SK-N-MC (cell line): ENCODE data around the gene TMTC1.

ENCODE experiments used
- DNase-seq: peaks from one replicate; pipeline ENCODE4 v3.0.0-alpha.2; 2011; ENCODE audit warnings: low read depth, low spot score
- H3K27ac ChIP-seq: fragments of 200-600 bp; sonication (generic); 2 replicates; pipeline ENCODE4 v1.5.1; 2016; ENCODE audit warnings: mixed run types
- H3K36me3 ChIP-seq: fragments of 200-600 bp; sonication (generic); 2 replicates; pipeline ENCODE4 v1.6.1; 2017; ENCODE audit warnings: antibody characterized with exemption, low read length, mixed read lengths; ENCODE audit not compliant: insufficient read depth
- H3K4me3 ChIP-seq: fragments of 200-600 bp; sonication (generic); 2 replicates; pipeline ENCODE4 v1.5.1; 2016
- H3K9ac ChIP-seq: fragments of 200-600 bp; sonication (generic); 2 replicates; pipeline ENCODE4 v1.8.0; 2017; ENCODE audit warnings: mixed run types, mixed read lengths; ENCODE audit not compliant: insufficient read length
- H3K9me3 ChIP-seq: fragments of 200-600 bp; sonication (generic); 2 replicates; pipeline ENCODE4 v1.6.1; 2017; ENCODE audit warnings: low read depth, mild to moderate bottlenecking, antibody characterized with exemption, low read length, moderate library complexity, mixed read lengths
- EZH2 ChIP-seq: fragments of 200-600 bp; sonication (generic); IDR thresholded peaks from one replicate; pipeline ENCODE4 v1.6.1; 2017; ENCODE audit warnings: antibody characterized with exemption
- FOXP2 ChIP-seq: optimal IDR thresholded peaks from 2 replicates; pipeline ENCODE3; 2011; ENCODE audit warnings: mild to moderate bottlenecking, moderate library complexity; ENCODE audit not compliant: insufficient read depth; ENCODE audit errors: extremely low read length, control extremely low read depth
- POLR2AphosphoS5 ChIP-seq: IDR thresholded peaks from 2 replicates; pipeline ENCODE4 v1.6.1; 2012; ENCODE audit warnings: mild to moderate bottlenecking, low read depth, low read length, borderline replicate concordance

TMTC1 gene

GRCh38 chr12:29702972-29703371 is 80.8 kb downstream of the TMTC1 start:
- no peak overlapping the region for H3K27ac ChIP-seq
- no peaks in the 10 kb centered on the region for H3K9me3 ChIP-seq
- no peaks in the 10 kb centered on the region for H3K36me3 ChIP-seq
- H3K9ac ChIP-seq: no peak overlapping the region
- TF ChIP-seq EZH2 (no peak), POLR2AphosphoS5 (no peak), FOXP2 (no peak)
- no peak for DNase-seq
- no peak overlapping the region for H3K4me3 ChIP-seq

- no peak for DNase-seq
- H3K9me3 ChIP-seq: no peaks in the 10 kb centered on the region
- H3K9ac ChIP-seq: no peak overlapping the region
- TF ChIP-seq EZH2: no peak
- TF ChIP-seq FOXP2: no peak
- TF ChIP-seq POLR2AphosphoS5: no peak
- H3K4me3 ChIP-seq: no peak overlapping the region
- no peak overlapping the region for H3K27ac ChIP-seq
- no peaks in the 10 kb centered on the region for H3K36me3 ChIP-seq
Observed at GRCh38 chr12:29702222-29702621, 81.5 kb downstream of the TMTC1 start.

DNA sequence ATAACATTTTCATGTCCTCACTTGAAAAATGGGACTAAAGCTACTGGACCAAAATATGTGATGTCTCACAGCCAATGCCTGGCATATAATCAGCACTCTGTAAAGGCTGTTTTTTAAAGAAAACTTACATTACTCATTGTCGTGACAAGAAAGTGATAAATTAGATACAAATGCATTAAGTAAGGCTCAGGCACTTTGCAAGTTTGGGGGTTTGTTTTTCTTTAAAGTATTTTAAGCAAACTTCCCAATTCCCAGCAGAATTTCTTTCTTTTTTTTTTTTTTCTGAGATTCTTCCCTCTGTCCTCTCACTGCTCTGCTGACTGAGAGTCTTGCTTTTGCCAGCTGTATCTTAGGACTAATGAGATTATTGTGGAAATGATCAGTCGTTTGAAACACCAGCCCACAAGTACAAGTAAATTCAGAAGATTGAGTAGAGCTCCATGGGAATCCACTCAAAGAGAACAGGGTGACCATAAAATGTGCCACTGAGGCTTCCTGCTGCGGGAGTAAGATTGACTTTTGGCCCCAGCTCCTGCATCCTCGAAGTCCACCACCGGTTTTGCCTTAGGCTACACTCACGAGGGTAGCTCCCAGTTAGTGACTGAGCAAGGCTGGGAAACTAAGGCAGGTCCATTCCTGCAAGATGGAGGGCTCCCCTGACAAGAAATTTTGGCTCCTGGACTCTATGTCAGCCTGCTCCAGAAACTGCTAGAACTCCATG is 82.8 kb downstream of the TMTC1 start:
- H3K4me3 ChIP-seq: no peak overlapping the region
- H3K36me3 ChIP-seq: no peaks in the 10 kb centered on the region
- no peak for DNase-seq
- no peak for TF ChIP-seq POLR2AphosphoS5
- H3K9me3 ChIP-seq: no peaks in the 10 kb centered on the region
- H3K9ac ChIP-seq: no peak overlapping the region
- no peak overlapping the region for H3K27ac ChIP-seq

DNA sequence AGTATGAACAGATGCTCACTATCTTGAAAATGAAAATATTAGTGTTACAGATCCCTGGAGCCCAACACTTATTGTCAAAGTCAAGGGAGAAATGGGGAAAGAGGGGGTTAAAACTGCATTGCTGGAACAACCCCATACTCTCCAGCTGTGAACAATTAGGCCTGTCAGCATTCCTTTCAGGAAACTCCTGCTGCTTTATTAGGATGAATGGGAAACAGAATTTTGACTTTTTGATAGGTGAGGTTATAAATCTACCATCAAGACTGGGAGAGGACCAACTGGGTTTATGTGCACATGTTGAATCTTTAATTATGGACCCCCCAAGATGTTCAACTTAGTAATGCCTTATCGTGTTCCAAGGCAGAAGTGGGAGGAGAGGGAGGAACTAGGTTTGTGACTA is 85.0 kb downstream of the TMTC1 start:
- H3K9me3 ChIP-seq: no peaks in the 10 kb centered on the region
- no peak overlapping the region for H3K9ac ChIP-seq
- H3K27ac ChIP-seq: no peak overlapping the region
- DNase-seq: peak; percentile 52
- H3K4me3 ChIP-seq: no peak overlapping the region
- no peaks in the 10 kb centered on the region for H3K36me3 ChIP-seq
- TF ChIP-seq FOXP2 (no peak), POLR2AphosphoS5 (peak; percentile 46; the same call in 1 of the 2 replicates)

DNA sequence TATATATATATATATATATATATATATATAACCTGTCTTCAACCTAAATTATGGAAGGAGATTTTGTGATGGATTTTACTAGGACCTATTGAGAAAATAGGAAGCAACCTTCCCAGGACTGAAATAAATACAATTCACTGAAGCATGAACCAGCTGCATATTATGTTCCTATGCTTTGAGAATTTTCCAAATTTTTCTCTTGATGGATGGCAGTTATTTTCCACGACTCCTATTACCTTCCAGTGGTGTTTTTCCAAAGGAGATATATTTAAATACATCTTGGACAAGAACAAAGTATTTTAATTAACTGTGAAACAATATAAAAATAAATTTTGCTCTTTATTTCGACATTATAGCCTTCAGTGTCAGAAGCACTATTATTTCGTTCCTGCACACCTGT is 87.9 kb downstream of the TMTC1 start:
- TF ChIP-seq FOXP2 (no peak), EZH2 (no peak), POLR2AphosphoS5 (no peak)
- DNase-seq: no peak

DNA sequence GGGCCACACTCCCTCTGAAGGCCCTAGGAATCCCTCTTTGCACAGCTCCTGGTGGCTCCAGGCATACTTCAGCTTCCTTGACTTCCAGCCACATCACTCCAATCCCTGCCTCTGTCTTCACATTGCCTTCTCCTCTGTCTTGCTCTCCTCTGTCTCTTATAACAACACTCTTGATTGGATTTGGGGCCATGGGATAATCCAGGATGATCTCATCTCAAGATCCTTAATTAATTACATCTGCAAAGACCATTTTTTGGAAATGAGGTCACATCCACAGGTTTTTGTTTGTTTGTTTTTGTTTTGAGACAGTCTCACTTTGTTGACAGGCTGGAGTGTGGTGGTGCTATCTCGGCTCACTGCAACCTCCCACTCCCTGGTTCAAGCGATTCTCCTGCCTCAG is 88.7 kb downstream of the TMTC1 start:
- Histone ChIP-seq H3K9me3 (no peaks in the 10 kb centered on the region), H3K36me3 (no peaks in the 10 kb centered on the region), H3K27ac (no peak overlapping the region), H3K9ac (no peak overlapping the region), H3K4me3 (no peak overlapping the region)
- TF ChIP-seq POLR2AphosphoS5: no peak
- no peak for TF ChIP-seq FOXP2
- no peak for TF ChIP-seq EZH2
- DNase-seq: no peak

More for the DNA sequence above, 87.9 kb downstream of the TMTC1 start:
- no peaks in the 10 kb centered on the region for H3K36me3 ChIP-seq
- H3K9me3 ChIP-seq: no peaks in the 10 kb centered on the region
- H3K9ac ChIP-seq: no peak overlapping the region
- H3K4me3 ChIP-seq: no peak overlapping the region
- H3K27ac ChIP-seq: no peak overlapping the region

DNA sequence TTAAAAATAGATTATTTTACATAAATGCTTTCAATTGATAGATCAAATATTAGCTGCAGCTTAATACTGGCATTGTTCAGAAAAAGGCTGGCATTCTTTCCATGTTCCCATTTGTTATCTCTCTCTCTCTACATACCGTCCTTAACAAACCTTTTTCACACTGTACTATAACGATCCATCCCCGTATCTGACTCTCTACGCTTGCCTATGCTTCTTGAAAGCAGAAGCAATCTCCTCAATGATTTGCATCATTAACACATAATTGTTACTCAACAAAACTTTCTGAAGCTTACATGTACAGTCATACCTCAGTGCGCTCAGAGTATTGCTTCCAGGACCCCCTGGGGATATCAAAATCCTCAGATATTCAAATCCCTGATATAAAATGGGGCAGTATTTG is 89.7 kb downstream of the TMTC1 start:
- H3K36me3 ChIP-seq: no peaks in the 10 kb centered on the region
- no peak overlapping the region for H3K27ac ChIP-seq
- no peak for DNase-seq
- no peak overlapping the region for H3K4me3 ChIP-seq
- H3K9ac ChIP-seq: no peak overlapping the region
- TF ChIP-seq EZH2 (no peak), POLR2AphosphoS5 (no peak), FOXP2 (no peak)
- no peaks in the 10 kb centered on the region for H3K9me3 ChIP-seq

GRCh38 chr12:29692237-29692636 is 91.5 kb downstream of the TMTC1 start:
- no peak for DNase-seq
- no peaks in the 10 kb centered on the region for H3K9me3 ChIP-seq
- H3K27ac ChIP-seq: no peak overlapping the region
- no peaks in the 10 kb centered on the region for H3K36me3 ChIP-seq
- no peak overlapping the region for H3K9ac ChIP-seq
- no peak for TF ChIP-seq EZH2
- TF ChIP-seq POLR2AphosphoS5: no peak
- TF ChIP-seq FOXP2: no peak
- H3K4me3 ChIP-seq: no peak overlapping the region
